HG03159 (cell line): ENCODE measurements around the gene ITPR1.

Source experiments
- ATAC-seq: cut with Tn5 transposase; IDR thresholded peaks from one replicate; pipeline ENCODE4 v1.9.1; 2021; ENCODE audit warnings: mild to moderate bottlenecking, moderate library complexity; ENCODE audit not compliant: unreplicated experiment

ITPR1 gene

DNA sequence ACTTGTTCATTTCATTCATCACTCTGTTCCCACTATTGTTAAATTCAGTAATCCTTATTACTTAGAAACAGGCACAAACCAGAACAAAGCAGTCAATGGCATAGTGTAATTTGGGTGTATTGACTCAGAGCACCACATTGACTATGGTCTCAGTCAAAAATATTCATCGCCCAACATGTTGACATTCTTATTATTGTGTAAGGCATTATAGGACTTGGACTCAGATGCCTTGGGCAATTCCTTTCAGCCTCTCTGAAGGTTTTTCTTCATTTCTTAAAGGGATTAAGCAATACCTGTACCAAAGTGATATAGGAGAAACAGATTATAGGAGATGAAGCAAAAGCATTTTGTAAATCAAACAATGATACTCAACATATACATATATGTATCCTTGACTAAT is 371.4 kb downstream of the ITPR1 start:
- no peak for ATAC-seq

GRCh38 chr3:4865714-4866113 is 372.6 kb downstream of the ITPR1 start:
- ATAC-seq: no peak

DNA sequence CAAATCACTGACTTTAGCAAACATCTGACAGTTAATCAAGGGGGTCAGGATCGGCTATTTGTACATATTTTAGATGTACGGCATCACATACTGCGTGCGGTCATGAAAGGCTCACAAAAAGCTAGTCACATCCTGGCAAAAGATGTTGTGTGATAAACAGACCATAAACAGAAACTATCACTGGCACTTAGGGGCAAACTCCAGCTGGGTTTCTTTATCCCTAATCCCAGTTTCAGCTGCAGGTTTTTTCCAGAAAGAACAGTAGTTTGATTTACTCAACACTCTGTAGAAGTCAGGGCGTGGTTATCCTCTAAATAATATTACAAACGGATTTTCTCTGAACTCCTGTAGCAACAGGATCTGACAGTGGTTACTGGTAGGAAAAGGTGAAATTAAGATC is 373.7 kb downstream of the ITPR1 start:
- ATAC-seq: no peak

DNA sequence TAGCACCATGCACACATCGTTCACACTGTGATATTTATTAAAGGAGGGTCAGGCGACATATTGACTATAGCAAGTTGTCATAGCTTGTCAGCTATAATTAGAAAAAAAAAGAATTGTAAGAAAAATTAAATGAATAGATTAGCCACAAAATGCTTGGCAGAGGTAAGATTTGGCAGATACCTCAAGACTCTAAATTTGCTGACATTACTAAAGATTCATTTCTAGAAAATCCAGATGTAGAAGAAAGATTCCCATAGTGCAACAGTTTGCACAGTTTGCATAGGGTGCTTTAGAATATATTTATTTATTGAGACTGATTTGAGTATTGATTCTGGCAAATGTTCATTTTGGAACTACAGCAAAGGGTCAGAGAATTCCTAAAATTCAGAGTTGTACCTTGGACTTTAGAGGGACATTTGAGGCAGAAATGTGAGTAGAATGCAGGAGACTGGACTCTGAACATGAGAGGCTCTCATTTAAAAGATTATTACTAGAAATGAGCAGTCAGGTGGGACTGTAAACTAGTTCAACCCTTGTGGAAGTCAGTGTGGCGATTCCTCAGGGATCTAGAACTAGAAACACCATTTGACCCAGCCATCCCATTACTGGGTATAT is 384.1 kb downstream of the ITPR1 start:
- no peak for ATAC-seq

DNA sequence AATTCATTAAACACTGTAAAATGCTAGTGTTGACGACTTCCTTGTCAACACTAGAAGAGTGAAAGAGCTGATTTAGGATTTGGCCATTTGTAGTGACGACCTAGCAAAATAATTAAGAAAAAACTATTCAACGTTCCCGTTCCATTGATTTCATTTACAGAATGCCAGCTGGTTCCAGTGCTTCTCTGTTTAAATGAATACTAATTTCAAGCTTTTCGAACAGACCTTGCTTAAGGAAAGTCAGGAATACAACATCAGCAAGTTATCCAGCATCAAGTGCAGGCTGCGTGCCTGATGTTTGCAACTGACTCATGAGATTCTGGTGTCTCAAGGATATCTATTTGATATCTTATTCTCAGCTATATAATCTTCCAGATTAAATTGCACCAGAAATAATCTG is 387.7 kb downstream of the ITPR1 start:
- no peak for ATAC-seq

DNA sequence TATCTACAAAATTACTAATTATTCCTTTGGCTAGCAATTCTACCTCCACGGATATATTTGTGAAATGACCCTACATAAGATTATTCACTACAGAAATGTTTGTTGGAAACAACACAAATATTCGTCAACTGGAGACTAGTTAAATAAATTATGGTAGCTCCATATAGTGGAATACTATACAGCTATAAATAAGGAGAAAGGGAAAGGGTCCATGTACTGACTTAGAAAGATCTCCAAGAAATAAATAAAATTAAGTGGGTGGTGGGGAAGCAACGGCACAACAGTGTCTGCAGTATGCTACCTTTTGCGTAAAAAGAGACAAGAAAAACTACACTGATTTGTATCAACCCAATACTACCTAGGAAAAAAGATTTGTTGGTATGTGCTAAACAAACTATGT is 389.4 kb downstream of the ITPR1 start:
- no peak for ATAC-seq

DNA sequence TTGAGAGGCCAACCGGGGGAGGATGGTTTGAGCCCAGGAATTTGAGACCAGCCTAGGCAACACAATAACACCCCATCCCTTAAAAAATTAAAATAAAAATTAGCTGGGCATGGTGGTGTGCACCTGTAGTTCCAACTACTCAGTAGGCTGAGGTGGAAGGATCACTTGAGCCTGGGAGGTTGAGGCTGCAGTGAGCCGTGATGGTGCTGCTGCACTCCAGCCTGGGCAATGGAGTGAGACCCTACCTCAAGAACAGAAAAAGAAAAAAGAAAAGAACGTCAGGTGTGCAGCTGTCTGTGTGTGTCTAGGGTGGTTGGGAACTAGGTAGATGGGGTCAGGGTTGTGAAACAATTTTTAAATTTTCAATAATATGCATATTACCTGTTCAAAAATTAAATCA is 389.9 kb downstream of the ITPR1 start:
- no peak for ATAC-seq

- ATAC-seq: no peak
Observed at GRCh38 chr3:4884888-4885287, 391.7 kb downstream of the ITPR1 start.

DNA sequence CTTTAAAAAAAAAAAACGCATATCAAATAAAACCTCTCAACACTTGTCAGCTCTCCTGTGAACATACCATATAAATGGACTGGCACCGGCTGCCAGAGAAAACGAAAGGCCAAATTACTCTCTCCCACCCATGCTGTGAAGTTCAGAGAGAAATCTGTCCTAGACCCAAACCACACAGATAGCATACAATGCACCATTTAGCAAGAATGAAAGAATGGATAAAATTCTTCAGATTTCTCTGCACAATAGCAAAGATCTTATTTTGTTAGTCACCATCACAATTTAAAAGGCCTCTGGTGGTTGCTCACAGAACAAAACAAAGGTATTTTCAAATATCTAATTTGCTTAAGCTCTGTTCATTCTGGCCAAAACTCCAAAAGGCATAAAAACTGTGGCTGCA is 392.2 kb downstream of the ITPR1 start:
- no peak for ATAC-seq

GRCh38 chr3:4886448-4886847 is 393.3 kb downstream of the ITPR1 start:
- ATAC-seq: no peak

DNA sequence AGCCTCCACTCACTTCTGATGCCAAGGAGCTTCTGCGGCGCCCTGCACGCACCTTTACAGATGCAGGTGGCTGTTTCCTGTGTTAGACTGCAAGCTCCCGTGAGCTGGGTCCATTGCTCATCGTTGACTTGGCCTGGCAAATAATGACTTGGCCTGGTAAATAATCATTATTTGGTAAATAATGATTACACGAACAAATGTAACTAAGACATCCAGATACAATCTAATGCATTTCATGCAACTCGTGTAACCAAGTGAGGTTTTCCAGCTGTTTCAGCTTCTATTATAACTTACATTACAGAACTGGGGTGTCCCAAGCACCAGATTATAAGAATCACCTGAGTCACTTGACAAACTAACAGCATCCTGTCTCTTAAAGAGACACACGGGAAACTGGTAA is 394.0 kb downstream of the ITPR1 start:
- ATAC-seq: no peak

- ATAC-seq: peak; percentile 84
Observed at GRCh38 chr3:4888913-4889846, 396.0 kb downstream of the ITPR1 start.

DNA sequence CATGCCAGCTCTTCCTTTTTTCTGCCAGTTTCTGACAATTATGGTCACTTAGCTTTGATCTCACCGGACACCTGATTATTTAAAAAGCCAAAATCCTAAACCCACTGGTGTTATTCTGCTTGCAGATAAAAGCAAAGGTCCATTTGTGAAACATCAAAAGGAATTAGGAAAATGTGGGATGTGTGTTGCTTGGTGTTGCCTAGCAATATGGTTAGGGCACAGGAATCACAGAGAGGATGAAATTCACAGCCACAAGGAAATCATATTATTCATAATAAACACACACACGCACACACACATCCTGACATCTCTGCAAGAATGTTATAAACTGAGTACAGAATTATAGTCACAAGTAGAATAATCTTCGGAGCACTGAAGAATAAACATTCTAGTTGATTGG is 396.7 kb downstream of the ITPR1 start:
- ATAC-seq: no peak

- ATAC-seq: no peak
Observed at GRCh38 chr3:4894891-4895530, 401.9 kb downstream of the ITPR1 start.

DNA sequence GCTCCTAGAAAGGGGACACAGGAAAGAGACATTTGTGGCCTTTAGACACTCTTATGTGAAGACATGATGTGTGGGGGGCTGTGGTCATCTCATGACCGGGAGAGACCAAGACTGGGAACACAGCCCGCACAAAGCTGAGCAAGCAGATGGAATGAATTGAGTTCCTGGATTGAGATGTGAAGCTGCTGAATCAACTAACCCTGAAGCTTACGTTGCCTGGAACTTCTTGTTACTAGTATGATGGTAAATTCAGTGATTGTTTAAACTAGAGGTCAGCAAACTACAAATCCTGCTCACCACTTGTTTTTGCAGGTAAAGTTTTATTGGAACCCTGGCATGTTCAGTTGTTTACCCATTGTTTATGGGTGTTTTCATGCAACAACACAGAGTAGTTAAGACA is 402.7 kb downstream of the ITPR1 start:
- no peak for ATAC-seq
